ENCODE data around the gene DYSF. TPM values are rescaled to one million over a fixed set of nuclear protein-coding genes. Genes with fewer than 3 reads are reported as not detected.

The DYSF gene
- polyA plus RNA-seq, 1 of the 3 experiments (the other 2 are of a cell fraction) = 0.10 TPM

- POLR2A ChIA-PET = no interaction called here
- Histone ChIP-seq H3K4me2 (no peak overlapping the region), H3K36me3 (replicated peaks in 1 of 2; ENCODE audit: control insufficient read depth in 1 of 2, insufficient read depth in 2 of 2, low read length in 1 of 2) (no peaks in the 10 kb centered on the region), H2AFZ (ENCODE audit: low read depth) (no peak overlapping the region), H3K79me2 (ENCODE audit: insufficient read depth) (no peaks in the 10 kb centered on the region), H3F3A (replicated peaks; ENCODE audit: insufficient read depth) (no peaks in the 10 kb centered on the region), H3K9ac (no peak overlapping the region), H4K20me1 (ENCODE audit: insufficient read depth) (no peaks in the 10 kb centered on the region), H3K27ac (ENCODE audit: low read depth in 2 of 2, low read length in 1 of 2) (no peak overlapping the region), H3K4me3 (ENCODE audit: low read depth in 2 of 2, low read length in 1 of 2) (no peak overlapping the region), H3K9me2 (no peaks in the 10 kb centered on the region), H3K27me3 (ENCODE audit: insufficient read depth) (no peaks in the 10 kb centered on the region), H3K4me1 (ENCODE audit: control insufficient read depth in 1 of 2, insufficient read depth in 2 of 2, low read depth in 1 of 2, low read length in 1 of 2) (no peaks in the 10 kb centered on the region; a peak in 1 of 4 replicates), H3K9me3 (no peaks in the 10 kb centered on the region)
- no peak for TF ChIP-seq FOXJ3 (CRISPR knock-in tag; IDR thresholded peaks at IDR 0.05)
- TF ChIP-seq POLR2AphosphoS5 (IDR thresholded peaks at IDR 0.05; ENCODE audit: low read depth, low read length) = no peak
- TF ChIP-seq NFIC (IDR thresholded peaks at IDR 0.05; ENCODE audit: borderline replicate concordance) = no peak
- TF ChIP-seq ELF1 (IDR thresholded peaks at IDR 0.05) = no peak
- no peak for TF ChIP-seq RAD21 (IDR thresholded peaks at IDR 0.05; ENCODE audit: low read length)
- TF ChIP-seq PBX3 (IDR thresholded peaks at IDR 0.05) = no peak
- TF ChIP-seq USF2 (IDR thresholded peaks at IDR 0.05; ENCODE audit: borderline replicate concordance, low read depth, low read length) = no peak
- no peak for TF ChIP-seq IRF3 (IDR thresholded peaks at IDR 0.05; ENCODE audit: low read depth, low read length)
- TF ChIP-seq RCOR1 (IDR thresholded peaks at IDR 0.05; ENCODE audit: low read length) = no peak
- no peak for TF ChIP-seq MAX (IDR thresholded peaks at IDR 0.05; ENCODE audit: low read depth)
- no peak for TF ChIP-seq GABPA (IDR thresholded peaks at IDR 0.05; ENCODE audit: low read depth)
- no peak for TF ChIP-seq JUND (IDR thresholded peaks at IDR 0.05)
- TF ChIP-seq FOXM1 (IDR thresholded peaks at IDR 0.05; ENCODE audit: low read depth) = no peak
- no peak for TF ChIP-seq ZBTB33 (IDR thresholded peaks at IDR 0.05; ENCODE audit: borderline replicate concordance, low read depth)
- no peak for TF ChIP-seq RFX5 (IDR thresholded peaks at IDR 0.05; ENCODE audit: low read length)
- TF ChIP-seq TAF1 (IDR thresholded peaks at IDR 0.05; ENCODE audit: borderline replicate concordance, low read depth, low read length) = no peak
- TF ChIP-seq FOSL2 (IDR thresholded peaks at IDR 0.05; ENCODE audit: borderline replicate concordance, low read depth) = no peak
- TF ChIP-seq NRF1 (IDR thresholded peaks at IDR 0.05; ENCODE audit: low read depth, low read length) = no peak
- no peak for TF ChIP-seq CTCF (IDR thresholded peaks at IDR 0.05)
- no peak for DNase-seq
- CTCF ChIA-PET = interaction anchor here (1.0 to 6.6 kb wide), 6 partner anchors 9 to 197 kb away, joined by 3 to 37 read pairs (median 3); no protein-coding TSS in a partner anchor
- 52% methylated on average over 9 of the region's 9 CpGs for WGBS (ENCODE audit: low lambda C conversion rate)
These were observed 42.9 kb downstream of the DYSF start for GRCh38 chr2:71496156-71496770.
